ENCODE measurements around the gene GJB2.

The GJB2 gene

DNA sequence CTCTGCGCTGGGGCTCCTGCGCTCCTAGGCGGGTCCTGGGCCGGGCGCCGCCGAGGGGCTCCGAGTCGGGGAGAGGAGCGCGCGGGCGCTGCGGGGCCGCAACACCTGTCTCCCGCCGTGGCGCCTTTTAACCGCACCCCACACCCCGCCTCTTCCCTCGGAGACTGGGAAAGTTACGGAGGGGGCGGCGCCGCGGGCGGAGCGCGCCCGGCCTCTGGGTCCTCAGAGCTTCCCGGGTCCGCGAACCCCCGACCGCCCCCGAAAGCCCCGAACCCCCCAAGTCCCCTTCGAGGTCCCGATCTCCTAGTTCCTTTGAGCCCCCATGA lies at the start of gene GJB2:
Gene GJB2, minus strand, starts transcription at position 103 of the 326 bp plus-strand sequence. CDS start 3,357 bp downstream, outside the sequence.
- DNase-seq = no peak

- no peak for DNase-seq
Measured at GRCh38 chr13:20241593-20241992, 48.9 kb upstream of the GJB2 start.

GRCh38 chr13:20239748-20240147 lies 47.0 kb upstream of the GJB2 start:
- no peak for DNase-seq

DNA sequence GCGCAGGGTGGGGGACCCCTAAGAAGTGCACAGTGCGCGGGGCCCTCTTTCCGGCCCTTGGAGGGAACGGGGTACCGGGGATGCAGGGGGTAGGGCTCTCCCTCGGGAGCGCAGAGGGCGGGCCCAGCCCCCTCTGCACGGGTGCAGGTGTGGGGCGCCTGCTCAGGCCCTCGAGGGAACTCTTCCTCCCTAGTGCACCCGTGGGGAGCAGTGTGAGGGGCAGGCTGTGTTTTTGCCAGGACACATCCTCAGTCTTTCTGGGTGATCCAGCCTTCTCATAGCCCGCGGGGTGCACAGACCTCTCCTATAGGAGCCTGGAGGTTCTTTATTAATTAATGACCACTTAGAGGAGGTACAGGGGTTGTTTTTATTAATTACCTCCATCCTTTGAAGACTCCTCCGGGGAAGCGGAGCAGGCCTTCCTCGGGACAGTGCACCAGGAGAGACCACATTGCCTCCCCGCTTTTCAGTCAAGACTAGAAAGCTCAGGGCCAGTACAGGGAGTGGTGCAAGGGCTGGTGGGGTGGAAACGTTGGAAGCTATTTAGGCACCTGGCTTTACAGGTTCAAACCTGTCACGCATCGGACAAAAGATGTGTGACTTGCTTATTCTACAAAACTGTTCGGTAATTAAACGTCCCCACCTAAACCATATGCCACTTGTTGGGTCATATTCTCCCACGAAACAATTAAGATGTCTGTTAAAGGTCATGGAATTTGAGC lies 40.0 kb upstream of the GJB2 start:
- DNase-seq = no peak

- peak; percentile 7 to 13 for DNase-seq
Measured at GRCh38 chr13:20231839-20232555, 39.3 kb upstream of the GJB2 start, which contains the start of gene GJB6. GJB6 (minus strand) TSS chr13:20232319; CDS start chr13:20223480, 8,839 bp downstream.

GRCh38 chr13:20230913-20231838 lies 38.4 kb upstream of the GJB2 start:
- peak in 1 of 2 experiments; percentile 4 for DNase-seq

GRCh38 chr13:20227730-20228129 lies 35.0 kb upstream of the GJB2 start:
- DNase-seq = no peak

GRCh38 chr13:20227288-20227687 lies 34.5 kb upstream of the GJB2 start:
- DNase-seq = no peak

DNA sequence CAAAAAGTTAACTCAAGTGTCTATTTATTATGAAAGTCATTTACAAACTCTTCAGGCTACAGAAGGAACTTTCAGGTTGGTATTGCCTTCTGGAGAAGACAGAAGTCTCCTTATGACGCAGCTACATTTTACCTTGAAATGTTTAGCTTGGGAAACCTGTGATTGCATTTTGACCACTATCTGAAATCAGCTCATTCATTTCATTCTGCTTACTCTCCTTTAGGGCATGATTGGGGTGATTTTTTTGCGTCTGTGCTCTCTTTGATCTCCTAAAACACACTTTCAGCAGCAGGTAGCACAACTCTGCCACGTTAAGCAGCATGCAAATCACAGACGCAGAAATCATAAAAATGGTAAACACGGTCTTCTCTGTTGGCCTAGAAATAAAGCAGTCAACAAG lies 29.8 kb upstream of the GJB2 start:
- no peak for DNase-seq

GRCh38 chr13:20221772-20222171 lies 29.0 kb upstream of the GJB2 start:
- DNase-seq = no peak

GRCh38 chr13:20219577-20219976 lies 26.8 kb upstream of the GJB2 start:
- no peak for DNase-seq

DNA sequence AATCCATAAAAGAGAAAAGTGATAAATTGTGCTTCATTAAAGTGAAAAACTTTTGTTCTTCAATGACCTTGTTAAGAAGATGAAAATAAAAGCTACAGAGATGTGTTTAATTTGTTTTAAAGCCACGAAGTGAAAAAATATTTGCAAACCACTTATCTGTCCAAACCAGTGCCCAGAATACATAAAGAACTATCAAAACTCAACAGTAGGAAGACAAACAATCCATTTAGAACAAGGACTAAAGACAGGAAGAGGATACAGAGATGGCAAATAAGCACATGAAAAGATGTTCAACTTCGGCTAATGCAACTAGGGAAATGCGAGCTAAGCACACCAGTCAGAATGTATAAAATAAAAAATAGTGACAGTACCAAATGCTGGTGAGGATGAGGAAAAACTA lies 24.4 kb upstream of the GJB2 start:
- no peak for DNase-seq

- no peak for DNase-seq
Measured at GRCh38 chr13:20209948-20210347, 17.2 kb upstream of the GJB2 start.

GRCh38 chr13:20206698-20207235 lies 14.0 kb upstream of the GJB2 start:
- DNase-seq = no peak

GRCh38 chr13:20206065-20206697 lies 13.4 kb upstream of the GJB2 start:
- no peak for DNase-seq

DNA sequence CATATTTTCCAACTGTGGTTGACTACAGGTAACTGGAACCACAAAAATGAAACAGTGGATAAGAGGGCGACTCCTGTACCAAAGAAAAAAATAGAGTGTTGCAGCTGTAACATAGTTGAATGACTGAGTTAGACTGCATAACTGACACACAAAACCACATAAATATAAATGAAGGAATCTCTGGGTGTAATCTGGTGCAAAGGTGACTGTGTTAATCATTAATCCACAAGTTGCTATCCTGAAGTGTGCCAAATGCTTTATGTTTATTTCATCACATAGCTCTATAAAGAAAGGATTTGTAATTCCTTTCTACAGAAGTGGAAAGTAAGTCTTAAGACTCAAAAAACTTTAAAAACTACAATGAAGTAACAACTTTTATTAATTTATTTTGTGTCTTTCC lies 6.0 kb upstream of the GJB2 start:
- DNase-seq = no peak

DNA sequence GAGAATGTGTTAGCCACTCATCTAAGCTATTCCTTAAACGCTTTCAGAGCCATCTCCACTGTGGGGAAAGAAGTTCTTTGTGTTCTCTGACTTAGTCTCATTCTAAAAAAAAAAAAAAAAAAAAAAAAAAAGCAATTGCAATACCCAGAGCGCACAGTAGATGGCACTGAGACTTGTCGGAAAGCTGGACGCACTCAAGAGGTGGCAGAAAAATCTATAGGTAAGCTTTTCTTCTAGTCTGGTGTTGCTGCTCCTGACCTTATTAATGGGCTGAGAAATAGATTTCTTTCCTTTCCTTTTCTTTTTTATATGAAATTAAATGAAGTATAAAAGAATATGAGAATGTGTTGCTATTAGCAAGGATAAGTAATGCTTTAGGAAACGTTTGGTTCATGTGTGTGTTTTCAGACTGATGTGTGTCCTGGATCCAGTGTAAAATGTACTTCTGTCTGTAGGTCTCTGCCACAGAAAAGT lies 4.7 kb upstream of the GJB2 start:
- no peak for DNase-seq

- DNase-seq = no peak
Measured at GRCh38 chr13:20195801-20196200, 3.1 kb upstream of the GJB2 start.

- no peak for DNase-seq
Measured at GRCh38 chr13:20193907-20194631, 1.3 kb upstream of the GJB2 start.

DNA sequence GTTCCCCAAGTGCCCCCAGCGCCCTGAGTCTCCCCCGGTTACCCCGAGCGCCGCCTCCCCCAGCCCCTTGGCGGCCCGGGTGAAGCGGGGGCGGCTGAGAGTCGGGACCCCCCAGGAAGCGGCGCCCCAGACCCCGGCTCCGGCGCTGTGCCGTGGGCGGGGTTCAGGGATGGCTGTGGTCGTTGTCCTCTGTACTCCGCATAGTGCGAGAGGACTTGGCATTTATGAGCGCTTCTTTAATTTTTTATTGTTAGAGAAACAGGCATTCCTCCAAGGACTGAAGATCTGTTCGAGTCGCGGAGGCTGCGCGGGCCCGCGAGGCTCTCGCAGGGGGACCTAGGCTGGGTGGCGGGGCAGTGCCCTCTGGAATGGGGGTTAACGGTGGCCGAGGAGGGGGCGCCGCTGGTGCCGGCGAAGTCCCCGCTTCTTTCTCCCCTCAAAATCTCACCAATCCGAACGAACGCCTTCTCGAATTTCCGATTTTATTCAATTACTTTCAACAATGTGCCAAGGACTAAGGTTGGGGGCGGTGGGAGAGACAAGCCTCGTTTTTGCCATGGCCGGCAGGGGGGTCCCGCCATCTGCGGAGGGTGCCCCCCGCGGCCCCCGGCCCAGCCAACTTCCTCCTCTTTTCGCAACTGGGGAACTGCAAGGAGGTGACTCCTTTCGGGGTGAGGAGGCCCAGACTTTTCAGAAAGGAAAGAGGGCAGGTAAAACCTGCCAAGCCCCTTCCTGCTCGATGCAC lies 596 bp upstream of the GJB2 start:
- no peak for DNase-seq
